Measurements from ENCODE around the gene CUTA. TPM values are rescaled to one million over a fixed set of nuclear protein-coding genes. Genes with fewer than 3 reads are reported as not detected.

CUTA gene
- total and polyA plus RNA-seq, 2 experiments from 2014 or later, result 207 to 421 TPM

GRCh38 chr6:33413241-33414120 lies 4.4 kb downstream of the CUTA start:
- no peak for DNase-seq (ENCODE audit: low spot score)
- H3K79me2 ChIP-seq (replicated peaks; ENCODE audit: insufficient read depth), result peaks cover 44% of the 10 kb centered on the region
- H3K27me3 Mint-ChIP-seq (ENCODE audit: insufficient read depth, low read depth, poor library complexity), result peaks cover 27% of the 10 kb centered on the region
- no peak overlapping the region for H3K4me3 ChIP-seq
- H4K20me1 ChIP-seq (replicated peaks; ENCODE audit: insufficient read depth), result peaks cover 23% of the 10 kb centered on the region
- peaks cover 37% of the 10 kb centered on the region for H3K4me1 ChIP-seq (ENCODE audit: insufficient read depth)
- no peaks in the 10 kb centered on the region for H3K27me3 ChIP-seq (ENCODE audit: insufficient read depth)
- no peak for ATAC-seq
- peaks cover 56% of the 10 kb centered on the region for H3K36me3 Mint-ChIP-seq (ENCODE audit: low read depth)
- H3K9me3 Mint-ChIP-seq, result no peaks in the 10 kb centered on the region
- H2AFZ ChIP-seq, result no peak overlapping the region
- H3K4me3 Mint-ChIP-seq, result no peak overlapping the region; the same call in 2 of the 3 replicates
- H3K27ac ChIP-seq (ENCODE audit: low read depth), result no peak overlapping the region
- no peak overlapping the region for H3K27ac Mint-ChIP-seq
- no peaks in the 10 kb centered on the region for H3K9me2 ChIP-seq (ENCODE audit: insufficient read depth)
- H3F3A ChIP-seq (replicated peaks; ENCODE audit: low read depth), result peaks cover 25% of the 10 kb centered on the region
- peaks cover 14% of the 10 kb centered on the region; the same call in 1 of the 2 replicates for H3K36me3 ChIP-seq (ENCODE audit: insufficient read depth)
- TF ChIP-seq ZNF331 (CRISPR knock-in tag; IDR thresholded peaks at IDR 0.05; ENCODE audit: low read depth) (no peak), ZNF462 (CRISPR knock-in tag; IDR thresholded peaks at IDR 0.05) (no peak), EZH2phosphoT487 (IDR thresholded peaks at IDR 0.05; ENCODE audit: unreplicated experiment) (no peak), REST (IDR thresholded peaks at IDR 0.05; ENCODE audit: unreplicated experiment) (no peak), ZNF114 (CRISPR knock-in tag; IDR thresholded peaks at IDR 0.05) (no peak), POLR2AphosphoS5 (IDR thresholded peaks at IDR 0.05; ENCODE audit: low read depth) (peak; percentile 38; the same call in 1 of the 2 replicates), CTCF (conservative IDR thresholded peaks at IDR 0.05; ENCODE audit: low read depth in 2 of 2) (no peak), JUNB (IDR thresholded peaks at IDR 0.05; ENCODE audit: unreplicated experiment) (no peak)
- peaks cover 57% of the 10 kb centered on the region for H3K4me1 Mint-ChIP-seq
- H3K4me2 ChIP-seq, result no peak overlapping the region

Data from GM23338 (cell line).